Subcutaneous adipose tissue (tissue), 4 donors: ENCODE data around the gene CDKL4. TPM values are rescaled to one million over a fixed set of nuclear protein-coding genes. Genes with fewer than 3 reads are reported as not detected.

Experiments
- total RNA-seq, 4 donors: library from RNA; depleted of rRNA; stranded (reverse); fragments of >200 nt; gene quantifications; one replicate each; pipeline ENCODE4 v1.1.0, GENCODE V29; 2016
- TF ChIP-seq, protein P1 (sequence below): fragments of 450-650 bp; IDR thresholded peaks from one replicate; pipeline ENCODE4 v1.5.1; 2016; ENCODE audit warnings: low read depth, mild to moderate bottlenecking, control low read depth, antibody characterized with exemption, moderate library complexity

The CDKL4 gene
- 1 to 10 TPM in 2 of 4 donors, under 1 TPM in 1, not detected in 1; 0.85 to 3.1 (median 2.6) TPM for total RNA-seq

GRCh38 chr2:39243469-39244123 lies at the start of gene CDKL4:
CDKL4 (minus strand) TSS chr2:39243970.
- TF ChIP-seq, protein P1, sequence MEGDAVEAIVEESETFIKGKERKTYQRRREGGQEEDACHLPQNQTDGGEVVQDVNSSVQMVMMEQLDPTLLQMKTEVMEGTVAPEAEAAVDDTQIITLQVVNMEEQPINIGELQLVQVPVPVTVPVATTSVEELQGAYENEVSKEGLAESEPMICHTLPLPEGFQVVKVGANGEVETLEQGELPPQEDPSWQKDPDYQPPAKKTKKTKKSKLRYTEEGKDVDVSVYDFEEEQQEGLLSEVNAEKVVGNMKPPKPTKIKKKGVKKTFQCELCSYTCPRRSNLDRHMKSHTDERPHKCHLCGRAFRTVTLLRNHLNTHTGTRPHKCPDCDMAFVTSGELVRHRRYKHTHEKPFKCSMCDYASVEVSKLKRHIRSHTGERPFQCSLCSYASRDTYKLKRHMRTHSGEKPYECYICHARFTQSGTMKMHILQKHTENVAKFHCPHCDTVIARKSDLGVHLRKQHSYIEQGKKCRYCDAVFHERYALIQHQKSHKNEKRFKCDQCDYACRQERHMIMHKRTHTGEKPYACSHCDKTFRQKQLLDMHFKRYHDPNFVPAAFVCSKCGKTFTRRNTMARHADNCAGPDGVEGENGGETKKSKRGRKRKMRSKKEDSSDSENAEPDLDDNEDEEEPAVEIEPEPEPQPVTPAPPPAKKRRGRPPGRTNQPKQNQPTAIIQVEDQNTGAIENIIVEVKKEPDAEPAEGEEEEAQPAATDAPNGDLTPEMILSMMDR: no peak

DNA sequence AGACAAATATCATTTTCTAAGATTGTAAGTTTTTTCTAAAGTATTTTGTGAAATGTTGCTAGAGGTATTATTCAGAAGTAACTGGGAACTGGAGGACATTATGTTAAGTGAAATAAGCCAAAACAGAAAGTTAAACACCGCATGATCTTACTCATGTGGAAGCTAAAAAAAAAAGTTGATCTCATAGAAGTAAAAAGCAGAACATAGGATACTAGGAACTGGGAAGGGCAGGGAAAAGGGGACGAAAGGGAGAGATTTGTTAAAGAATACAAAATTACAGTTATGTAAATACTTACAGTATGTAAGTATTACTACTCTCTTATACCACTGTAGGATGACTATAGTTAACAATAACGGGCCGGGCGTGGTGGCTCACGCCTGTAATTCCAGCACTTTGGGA lies 46.7 kb upstream of the CDKL4 start:
- TF ChIP-seq, protein P1: no peak

DNA sequence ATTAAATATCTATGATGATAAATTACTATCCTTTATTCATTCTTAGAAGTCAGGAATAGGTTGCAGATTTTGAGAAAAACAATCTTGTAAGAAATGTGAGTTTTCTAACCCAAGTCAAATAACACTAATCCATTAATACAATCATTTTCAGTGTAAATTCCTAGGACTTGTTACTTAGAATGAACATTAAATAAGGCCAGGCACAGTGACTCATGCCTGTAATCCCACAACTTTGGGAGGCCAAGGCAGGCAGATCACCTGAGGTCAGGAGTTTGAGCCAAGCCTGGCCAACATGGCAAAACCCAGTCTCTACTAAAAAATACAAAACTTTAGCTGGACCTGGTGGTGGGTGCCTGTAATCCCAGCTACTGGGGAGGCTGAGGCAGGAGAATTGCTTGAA lies 45.8 kb upstream of the CDKL4 start:
- TF ChIP-seq, protein P1: no peak

DNA sequence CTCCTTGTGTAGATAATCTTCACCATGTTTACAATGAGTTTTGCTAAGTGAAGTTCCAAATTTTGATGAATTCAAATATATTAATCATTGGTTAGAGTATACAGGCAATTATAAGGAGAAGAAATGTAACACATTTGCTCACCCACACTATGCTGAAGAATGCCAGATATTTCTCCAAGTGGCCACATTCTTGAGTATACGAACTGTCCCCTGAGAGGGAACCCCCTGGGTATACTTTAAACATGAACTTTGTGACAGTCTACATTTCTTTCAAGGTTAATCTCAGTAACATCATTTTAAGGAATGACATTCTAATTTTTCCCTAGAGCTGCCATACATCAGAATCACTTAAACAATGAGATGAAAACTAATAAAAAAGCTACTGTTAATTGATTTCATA lies 39.8 kb upstream of the CDKL4 start:
- TF ChIP-seq, protein P1: no peak

DNA sequence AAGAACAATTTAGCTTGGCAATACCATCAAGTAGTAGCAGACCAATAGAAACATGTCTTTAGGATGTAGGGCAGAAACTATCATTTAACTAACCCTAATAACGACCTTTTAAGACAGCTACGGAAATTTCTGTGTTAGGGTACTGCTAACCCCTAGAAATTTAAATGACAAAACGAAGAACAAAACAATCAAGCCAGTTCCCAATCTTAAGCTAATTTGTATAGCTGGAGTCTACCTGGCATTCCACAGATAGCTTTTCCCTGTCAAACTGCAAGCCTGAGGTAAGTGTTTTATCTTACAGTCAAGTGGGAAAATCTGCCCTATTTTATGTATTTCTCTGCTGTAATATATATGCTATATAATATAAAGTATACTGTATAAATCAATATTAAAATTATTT lies 37.6 kb upstream of the CDKL4 start:
- TF ChIP-seq, protein P1: no peak

DNA sequence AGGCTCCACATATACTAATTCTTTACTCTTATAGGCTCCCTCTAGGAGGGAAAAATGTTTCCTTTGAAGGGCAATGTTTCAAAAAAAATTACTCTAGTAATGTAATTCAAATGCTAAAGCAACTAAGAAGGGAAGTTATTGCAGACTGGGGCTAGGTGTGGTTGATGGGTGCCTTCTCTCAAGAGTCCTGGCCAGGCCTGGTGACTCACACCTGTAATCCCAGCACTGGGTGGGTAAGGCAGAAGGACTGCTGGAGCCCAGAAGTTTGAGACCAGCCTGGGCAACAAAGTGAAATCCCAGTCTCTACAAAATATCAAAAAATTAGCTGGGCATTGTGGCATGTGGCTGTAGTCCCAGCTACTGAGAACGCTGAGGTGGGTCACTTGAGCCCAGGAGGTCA lies 31.2 kb upstream of the CDKL4 start:
- TF ChIP-seq, protein P1: no peak

- TF ChIP-seq, protein P1: no peak
Observed at GRCh38 chr2:39269941-39270340, 26.2 kb upstream of the CDKL4 start.
